Raji (cell line): ENCODE results near the gene PGM2L1.

ENCODE experiments used
- POLR2A ChIP-seq: IDR thresholded peaks from 2 replicates; pipeline ENCODE4 v1.6.1; 2011; ENCODE audit warnings: low read depth, low read length, control low read depth; ENCODE audit not compliant: insufficient read depth

Gene PGM2L1

DNA sequence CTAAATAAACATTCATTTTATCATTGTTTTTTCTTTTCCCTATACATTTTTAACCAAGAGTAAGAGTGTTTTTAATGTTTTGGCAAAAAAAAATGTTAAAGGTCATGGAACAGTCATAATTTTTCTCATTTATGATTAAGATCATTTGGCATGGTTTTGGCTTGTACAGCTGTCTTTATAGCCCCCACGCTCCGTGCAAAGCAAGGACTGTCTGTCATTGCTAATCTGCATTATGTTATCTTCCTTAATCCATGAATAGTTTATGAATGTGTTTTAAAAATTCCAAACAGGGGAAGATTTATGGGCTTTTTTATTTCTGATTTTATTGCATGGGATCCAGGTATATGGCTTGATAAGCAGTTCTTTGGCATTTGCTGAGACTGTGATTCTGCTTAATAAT, 28.1 kb downstream of the PGM2L1 start:
- no peak for TF ChIP-seq POLR2A

DNA sequence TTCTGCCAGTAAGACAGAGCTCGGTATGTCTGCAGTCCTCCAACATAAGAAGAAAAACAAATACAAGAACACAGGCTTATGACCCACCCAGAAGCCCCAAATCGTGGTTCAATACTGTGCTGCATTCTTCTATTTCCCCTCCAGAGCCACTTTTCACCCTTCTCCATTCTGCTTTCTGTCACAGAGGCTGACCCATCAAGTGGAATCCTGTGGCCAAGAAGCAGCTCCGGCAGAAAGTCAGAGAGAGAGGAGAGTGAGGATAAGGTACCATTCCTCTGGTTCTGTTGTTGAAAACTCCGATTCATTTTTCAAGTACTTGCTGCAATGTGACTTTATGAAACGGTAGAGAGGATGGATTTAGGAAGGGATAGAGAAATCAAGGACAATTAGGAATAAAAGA, 30.4 kb downstream of the PGM2L1 start:
- TF ChIP-seq POLR2A = no peak

DNA sequence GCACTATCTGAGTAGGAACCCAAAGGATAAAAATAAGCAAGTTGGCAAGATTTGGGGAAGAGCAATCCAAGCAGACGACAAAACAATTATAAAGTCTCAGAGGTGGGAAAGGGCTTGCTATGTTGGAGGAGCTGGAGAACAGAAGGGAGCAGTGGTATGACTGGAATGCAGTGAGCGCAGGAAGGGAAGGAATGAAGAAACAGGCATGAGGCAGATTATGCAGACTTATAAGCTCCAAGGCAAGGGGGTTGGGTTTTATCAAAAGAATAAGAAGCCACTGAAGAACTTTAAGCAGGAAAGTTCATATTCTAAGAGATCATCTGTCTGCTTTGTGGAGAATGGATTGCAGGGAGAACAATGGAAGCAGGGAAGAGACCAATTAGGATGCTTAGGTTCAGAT, 31.7 kb downstream of the PGM2L1 start:
- no peak for TF ChIP-seq POLR2A

DNA sequence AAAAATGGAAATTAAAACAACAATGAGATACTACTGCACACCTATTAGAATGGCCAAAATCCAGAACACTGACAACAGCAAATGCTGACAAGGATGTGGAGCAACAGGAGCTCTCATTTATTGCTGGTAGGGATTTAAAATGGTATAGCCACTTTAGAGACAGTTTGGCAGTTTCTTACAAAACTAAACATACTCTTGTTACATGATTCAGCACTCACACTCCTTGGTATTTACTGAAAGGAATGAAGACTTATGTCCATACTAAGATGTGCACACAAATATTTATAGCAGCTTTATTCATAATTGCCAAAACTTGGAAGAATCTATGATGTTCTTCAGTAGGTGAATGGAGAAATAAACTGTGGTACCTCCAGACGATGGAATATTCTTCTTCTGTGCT, 40.8 kb downstream of the PGM2L1 start:
- no peak for TF ChIP-seq POLR2A

DNA sequence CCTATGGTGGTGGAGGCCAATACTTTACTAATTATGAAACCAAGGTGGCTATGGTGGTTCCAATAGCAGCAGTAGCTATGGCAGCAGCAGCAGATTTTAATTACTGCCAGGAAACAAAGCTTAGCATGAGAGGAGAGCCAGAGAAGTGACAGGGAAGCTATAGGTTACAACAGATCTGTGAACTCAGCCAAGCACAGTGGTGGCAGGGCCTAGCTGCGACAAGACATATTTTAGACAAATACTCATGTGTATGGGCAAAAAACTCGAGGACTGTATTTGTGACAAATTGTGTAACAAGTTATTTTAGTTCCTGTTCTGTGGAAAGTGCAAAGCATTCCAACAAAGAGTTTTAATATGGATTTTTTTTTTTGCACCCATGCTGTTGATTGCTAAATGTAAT, 42.6 kb downstream of the PGM2L1 start:
- TF ChIP-seq POLR2A = no peak

DNA sequence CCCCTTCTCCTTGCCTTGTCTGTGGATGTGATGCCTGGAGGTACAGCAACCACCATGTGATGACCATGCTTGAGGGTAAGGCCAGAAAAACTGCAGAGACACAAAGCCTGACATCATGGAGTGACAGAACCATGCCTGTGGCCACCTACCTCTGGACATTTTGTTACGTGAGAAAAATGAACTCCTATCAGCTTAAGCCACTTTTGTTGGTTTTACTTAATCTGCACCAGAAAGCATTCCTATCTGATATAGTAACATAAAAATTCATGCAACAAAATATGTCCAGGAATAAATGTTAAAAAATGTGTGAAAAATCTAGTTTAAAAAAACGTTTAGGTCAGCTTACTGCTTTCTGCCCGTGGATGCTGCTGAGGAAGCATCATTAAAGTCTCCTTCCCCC, 44.2 kb downstream of the PGM2L1 start:
- no peak for TF ChIP-seq POLR2A

DNA sequence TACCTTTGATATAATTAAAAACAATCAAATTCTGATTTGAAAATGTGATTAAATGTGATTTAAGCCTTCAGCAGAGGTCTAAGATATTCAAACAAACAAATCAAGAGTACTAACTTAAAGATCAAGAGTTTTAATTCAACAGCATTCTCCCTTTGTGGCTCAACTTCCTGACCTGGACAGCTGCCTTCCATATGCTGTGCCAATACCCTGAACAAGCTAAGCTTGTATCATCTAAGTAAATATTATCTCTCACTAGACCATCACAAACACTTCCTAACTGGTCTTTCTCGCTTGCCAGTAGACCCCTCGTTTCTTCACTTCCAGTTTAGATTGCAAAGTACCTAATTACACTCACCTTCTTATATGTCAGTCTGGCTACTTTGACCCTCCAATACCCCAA, 50.9 kb downstream of the PGM2L1 start:
- no peak for TF ChIP-seq POLR2A

DNA sequence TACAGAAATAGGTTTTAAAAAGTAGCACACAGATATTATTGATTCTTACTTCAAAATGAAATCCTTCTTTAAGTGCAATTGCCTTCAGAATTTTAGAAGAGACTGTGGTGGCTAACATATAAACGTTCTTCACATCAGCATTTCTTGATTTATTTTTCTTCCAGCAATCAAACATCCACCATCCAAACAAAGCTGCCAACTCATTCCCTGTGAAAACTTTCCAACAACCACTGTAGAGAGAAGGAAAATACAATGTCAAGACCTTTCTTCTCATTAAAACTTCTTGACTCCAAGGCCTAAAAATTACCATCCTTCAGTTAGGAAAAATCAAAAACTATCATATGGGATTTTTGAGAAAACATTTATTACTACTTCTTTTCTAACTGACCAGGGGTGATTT, 52.8 kb downstream of the PGM2L1 start:
- TF ChIP-seq POLR2A = no peak

DNA sequence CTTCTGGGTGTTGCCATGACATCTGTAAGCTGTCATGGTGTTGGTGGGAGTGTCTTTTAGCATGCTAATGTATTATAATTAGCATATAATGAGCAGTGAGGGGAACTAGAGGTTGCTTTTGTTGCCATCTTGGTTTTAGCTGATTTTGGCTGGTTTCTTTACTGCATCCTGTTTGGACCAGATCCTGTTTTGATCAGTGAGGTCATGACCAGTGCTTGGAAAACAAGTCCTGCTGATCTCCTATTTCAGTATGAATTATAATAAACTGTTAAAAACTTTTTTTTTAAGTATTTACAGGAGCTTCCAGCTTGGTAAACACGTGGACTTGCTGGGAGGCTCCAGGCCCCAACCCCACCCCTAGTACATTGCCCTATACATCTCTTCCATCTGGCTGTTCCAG, 56.3 kb downstream of the PGM2L1 start:
- no peak for TF ChIP-seq POLR2A

DNA sequence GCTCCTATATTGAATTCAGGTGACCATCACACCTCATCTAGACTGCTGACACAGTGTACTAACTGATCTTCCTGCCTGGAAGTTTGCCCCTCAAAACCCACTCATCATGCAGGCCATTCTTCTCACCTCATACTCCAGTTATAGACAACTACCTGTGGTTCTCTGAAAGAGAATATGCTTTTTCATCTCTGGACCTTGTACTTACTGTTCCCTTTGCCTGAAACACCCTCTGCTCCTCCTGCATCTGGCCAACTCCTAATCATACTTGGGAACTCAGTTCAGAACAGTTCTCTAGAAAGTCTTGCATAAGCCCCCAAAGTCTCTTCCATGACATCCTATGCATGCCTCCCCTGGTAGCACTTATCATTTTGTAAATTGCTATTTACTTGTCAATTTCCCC, 58.6 kb downstream of the PGM2L1 start:
- no peak for TF ChIP-seq POLR2A

DNA sequence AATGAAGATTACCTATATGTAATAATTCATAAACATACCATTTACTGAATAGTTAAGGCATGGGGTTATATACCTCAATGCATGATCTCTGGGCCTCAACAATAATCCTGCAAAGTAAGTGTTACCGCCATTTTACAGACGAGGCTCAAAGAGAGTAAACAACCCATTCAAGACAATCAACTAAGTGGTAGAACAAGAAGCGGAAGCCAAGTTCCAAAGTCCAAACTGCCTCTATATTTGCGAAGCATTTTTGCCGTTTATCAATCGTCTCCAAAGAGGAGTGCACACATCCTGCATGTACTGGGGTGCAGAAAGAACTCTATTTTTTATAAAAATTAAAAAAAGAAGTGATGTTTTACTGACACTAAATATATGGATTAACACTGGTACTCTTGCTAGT, 59.3 kb downstream of the PGM2L1 start:
- no peak for TF ChIP-seq POLR2A

DNA sequence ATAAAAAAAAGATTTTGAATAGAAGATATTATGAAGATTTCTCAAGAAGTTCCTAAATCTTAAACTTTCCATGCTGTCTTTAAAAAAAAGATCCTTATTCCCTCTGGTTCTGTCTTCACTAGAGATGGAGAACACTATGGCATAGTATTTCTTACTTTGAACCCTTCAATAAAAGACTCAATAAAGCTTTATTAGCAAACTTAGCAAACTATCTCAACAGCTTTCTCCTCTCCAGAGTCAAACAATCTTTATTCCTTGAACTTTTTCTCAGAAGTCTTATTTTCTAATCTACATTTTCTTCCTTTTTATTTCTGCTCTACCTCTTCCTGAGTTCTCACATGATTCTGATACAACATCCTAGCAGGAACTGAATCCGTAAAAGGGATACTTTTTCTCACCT, 65.0 kb downstream of the PGM2L1 start:
- TF ChIP-seq POLR2A = no peak

DNA sequence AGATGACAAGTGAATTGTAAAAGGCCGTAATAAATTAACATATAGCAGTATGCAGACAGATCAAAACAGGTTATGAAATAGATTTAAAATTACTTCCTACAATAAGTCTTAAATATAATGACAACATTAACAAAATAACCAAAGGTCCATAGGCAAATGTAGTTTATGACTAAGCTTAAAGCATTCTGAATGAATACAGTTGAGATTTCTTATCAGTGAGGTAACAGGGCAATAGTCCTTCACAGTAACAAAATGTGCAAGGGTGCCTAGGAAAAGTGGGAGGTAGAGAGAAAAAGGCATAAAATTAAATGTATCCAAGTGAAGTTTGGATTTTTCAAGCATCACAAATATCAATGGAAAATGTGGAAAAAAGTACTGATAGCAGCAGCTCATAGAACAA, 65.9 kb downstream of the PGM2L1 start:
- no peak for TF ChIP-seq POLR2A

DNA sequence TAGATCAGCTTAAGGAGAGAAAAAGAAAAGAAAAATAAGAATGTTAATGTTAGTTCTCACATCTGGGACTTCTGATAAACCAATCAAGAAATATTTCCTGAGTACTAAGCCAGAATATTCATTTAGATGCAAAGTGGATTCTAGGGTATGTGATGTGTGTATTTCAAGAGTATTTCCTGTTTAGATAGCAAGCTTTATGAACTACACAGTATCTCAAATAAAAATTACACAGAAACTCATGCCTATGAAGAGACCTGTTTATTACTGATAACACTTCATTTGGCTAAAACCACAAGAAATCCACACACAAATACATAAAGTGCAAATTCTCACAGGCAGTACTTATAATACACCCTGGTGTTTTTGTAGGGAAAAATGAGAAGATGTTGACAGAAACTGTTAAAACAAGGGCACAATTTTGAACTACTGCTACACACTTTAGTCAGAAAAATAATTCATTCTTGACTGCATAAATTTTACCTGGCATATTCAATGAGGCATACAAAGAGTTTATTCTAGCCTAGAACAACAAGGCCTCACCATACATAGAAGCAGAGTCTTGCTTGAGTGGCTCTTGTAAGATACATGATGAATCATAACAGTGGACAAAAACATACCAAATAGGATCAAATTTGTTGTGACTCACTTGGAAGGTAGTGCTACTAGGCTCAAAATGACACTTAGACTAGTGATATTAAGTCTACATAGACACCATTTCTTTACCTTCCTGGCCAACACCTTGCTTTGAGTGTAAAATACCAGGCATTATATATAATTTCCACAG, 68.0 kb downstream of the PGM2L1 start:
- TF ChIP-seq POLR2A = no peak

DNA sequence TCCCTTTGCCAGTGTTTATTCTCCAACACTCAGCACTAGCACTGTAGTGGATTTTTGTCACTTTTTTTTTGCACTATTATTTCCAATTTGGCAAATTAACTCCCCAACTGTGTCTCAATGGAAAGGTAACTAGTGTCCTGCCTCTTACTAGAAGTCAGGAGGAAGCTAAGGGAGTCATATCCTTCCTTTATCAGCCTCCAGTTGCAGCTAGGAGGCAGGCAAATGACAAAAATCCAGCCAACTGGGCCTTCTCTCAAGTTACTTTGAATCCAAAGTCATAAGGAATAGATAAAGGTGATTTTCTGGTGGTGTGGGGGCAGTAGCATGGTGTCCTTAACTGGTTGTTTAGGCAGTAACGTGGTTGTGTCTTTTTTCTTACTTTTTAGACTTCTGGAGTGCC, 71.2 kb downstream of the PGM2L1 start:
- no peak for TF ChIP-seq POLR2A

DNA sequence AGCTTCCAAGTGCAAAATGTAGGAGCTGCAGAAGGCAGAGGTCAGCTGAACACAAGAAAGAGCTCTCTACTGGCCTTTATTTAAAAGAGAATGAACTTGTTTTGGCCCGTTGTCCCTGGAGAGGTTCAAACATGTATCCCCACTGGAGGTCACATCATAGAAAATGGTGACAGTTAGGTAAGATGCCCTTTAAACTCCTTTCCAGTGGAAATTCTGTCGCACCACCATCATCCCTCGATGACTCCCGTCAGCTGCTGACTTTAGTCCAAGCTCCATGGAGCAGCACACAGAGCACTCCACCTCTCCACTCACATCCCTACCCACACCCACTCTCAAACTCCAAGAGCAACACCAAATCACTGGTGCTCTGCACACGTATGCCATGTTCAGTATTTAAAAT, 71.6 kb downstream of the PGM2L1 start:
- no peak for TF ChIP-seq POLR2A

DNA sequence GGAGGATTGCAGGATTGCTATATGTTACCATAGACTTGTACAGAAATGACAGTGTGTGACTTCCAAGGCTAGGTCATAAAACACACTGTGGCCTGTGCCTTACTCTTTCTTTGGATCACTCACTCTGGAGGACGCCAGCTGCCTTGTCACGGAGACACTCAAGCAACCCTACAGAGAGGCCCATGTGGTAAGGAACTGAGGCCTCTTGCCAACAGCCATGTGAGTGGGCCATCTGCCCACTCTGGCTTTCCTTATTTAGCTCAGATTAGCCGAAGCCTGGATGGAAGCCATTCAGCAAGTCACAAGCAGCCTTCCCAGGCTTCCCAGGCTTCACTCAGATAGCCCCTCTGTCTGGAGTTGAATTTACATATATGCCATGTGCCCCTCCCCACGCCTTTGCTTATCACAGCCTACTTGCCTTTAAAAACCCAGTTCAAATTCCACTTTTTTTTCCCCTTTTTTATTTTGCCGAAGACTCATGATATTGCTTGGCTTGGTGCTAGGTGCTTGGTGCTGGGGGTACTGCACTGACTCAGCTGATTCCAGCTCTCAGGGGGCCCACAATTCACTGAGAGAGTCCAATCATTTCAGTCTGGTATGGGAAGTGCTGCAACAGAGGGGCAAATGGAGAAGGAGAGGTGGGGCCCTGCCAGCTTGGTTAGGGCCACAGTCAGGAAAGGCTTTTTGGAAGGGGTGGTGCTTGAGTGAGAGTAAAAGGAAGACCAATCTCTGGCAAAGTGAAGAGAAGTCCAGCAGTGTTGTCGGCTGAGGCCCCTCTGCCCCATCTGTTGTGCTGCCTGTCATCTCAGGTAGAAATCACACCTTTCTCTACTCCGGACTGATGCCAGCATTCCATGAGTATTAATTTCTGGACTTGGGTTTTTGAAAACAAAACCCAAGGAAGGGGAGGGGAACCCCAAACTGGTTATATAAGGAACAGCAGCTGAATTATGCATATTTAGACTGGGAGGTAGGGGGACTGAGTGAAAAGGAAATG, 72.3 kb downstream of the PGM2L1 start:
- TF ChIP-seq POLR2A = no peak

DNA sequence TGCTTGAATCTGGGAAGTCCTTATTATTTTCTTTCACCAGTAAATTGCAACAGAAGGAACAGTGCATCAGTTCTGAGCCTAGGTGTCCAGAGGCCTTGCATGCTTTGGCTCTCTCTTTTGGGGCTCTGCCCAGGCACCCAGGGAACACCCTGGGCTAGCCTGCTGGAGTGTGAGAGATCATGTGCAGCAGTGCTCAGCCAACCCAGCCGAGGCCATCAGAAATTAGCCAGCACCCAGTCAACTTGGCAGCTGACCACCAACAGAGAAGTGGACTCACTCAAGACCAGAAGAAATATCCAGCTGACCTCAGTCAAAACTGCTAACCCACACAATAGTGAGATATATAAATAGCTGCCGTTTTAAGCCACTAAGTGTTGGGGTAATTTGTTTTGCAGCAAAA, 75.6 kb downstream of the PGM2L1 start:
- no peak for TF ChIP-seq POLR2A
